Measurements from ENCODE around the gene ERO1A.
"Not testable (repeated sequence)": the region's sequence is repeated elsewhere in the genome, so short reads cannot be mapped to it uniquely, and the experiment has no call there.

ERO1A gene, protein sequence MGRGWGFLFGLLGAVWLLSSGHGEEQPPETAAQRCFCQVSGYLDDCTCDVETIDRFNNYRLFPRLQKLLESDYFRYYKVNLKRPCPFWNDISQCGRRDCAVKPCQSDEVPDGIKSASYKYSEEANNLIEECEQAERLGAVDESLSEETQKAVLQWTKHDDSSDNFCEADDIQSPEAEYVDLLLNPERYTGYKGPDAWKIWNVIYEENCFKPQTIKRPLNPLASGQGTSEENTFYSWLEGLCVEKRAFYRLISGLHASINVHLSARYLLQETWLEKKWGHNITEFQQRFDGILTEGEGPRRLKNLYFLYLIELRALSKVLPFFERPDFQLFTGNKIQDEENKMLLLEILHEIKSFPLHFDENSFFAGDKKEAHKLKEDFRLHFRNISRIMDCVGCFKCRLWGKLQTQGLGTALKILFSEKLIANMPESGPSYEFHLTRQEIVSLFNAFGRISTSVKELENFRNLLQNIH

DNA sequence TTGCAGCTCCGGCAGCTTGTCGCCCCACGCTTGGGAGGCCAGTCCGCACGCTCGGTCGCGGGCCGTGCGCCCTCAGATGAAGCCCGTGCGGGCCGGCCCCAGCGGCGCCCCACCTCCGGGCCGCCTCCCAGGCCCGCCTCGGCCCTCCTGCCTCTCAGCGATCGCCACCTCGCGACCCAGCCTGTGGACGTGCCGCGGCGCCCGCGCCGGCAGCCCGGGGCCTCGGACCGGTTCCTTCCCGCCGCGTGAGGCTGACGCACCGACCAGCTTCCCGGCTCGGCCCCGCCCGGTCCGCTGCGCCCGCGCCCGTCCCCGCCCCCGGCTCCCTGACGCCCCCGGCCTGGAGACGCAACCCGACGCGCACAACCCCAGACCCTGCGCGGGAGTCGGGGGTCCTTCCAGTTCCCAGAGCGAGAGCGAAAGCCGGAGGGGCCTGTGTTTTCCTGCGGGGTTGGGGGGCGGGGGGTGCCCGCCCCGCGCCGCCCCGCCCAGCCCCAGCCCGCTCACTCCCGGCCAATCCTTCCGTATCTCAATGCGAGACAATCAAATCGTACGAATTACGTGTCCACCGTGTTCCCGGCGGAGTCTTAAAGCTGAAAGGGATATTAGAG lies at the start of gene ERO1A:
Gene ERO1A (minus strand): TSS at position 78 of the 611 bp plus-strand sequence. CDS start 77 bp downstream, at position 1.
- peak; percentile 86 for DNase-seq

DNA sequence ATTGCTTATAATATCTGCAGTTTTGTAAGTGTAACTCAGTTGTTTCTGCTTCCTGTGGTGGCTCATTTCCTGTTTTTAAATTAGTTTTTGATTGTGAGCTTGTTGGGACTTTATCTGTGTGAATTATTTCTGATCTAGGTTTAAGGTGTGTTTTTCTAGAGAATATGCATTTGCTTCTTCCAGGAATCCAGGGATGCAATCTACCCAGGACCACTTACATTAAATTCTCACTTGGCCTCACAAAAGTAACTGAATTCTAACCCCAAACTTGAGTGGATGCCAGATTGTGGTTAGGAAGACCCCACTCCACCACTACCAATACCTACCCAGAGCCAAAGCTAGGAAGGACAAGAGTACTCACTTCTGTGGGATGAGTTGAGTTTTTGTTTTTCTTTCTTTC lies 46.5 kb upstream of the ERO1A start:
- DNase-seq: no peak

DNA sequence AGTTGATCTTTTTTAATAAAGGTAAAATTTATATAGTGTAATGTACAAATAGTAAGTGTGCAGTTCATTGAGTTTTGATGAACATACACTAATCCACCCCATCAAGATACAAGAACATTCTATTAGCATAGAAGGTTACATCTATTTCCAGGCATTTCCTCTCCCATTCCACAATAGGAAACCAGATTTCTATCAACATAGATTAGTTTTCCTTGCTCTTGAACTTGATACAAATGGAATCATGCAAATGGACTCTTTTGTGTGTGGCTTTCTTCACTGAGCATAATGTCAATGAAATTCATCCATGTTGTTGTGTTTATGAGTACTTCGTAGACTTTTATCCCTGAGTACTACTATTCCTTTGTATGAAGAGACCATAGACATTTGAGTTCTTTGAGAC lies 45.4 kb upstream of the ERO1A start:
- DNase-seq: no peak

DNA sequence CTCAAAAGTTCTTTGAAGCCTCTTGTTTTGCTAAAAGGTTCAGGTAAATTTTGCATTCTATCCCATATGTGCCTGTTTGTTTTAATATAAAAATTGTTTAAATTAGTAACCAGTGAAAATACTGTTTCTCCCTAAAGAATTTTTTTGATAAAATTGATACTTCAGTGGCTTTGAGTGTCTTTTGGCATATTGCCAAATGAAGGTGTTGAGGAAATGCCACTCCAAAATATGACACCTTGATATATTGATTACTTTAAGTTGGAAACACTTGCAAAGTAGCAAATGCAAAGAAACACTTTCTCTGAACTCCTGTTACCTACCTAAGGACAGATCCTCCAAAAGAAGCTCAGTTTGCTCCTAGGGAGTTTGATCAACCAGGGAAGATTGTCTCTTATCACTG lies 43.1 kb upstream of the ERO1A start:
- DNase-seq: no peak

DNA sequence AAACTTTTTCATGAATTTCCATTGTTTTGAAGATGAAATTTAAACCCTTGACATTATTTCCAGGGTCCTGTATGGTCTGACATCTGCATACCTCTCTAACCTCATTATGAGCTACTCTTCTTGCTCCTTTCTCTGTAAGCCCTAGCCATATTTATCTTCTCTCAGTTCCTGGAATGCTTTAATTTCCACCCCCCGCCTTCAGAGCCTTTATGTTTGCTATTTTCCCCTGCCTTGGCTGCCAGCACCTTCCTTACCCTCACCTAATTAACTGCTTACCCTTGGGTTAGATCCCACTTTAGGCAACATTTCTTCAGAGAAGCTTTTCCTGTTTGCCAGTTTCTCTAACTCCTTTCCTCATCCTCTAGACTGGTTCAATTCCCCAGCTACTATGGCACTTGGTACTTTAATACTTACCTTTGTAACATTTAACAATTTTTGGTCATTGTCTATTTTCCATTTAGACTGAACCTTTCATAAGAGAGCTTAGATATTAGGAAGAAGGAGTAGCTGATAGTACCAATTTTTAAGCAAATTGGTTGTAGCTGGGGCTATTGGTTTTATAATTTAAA lies 40.6 kb upstream of the ERO1A start:
- no peak for DNase-seq

DNA sequence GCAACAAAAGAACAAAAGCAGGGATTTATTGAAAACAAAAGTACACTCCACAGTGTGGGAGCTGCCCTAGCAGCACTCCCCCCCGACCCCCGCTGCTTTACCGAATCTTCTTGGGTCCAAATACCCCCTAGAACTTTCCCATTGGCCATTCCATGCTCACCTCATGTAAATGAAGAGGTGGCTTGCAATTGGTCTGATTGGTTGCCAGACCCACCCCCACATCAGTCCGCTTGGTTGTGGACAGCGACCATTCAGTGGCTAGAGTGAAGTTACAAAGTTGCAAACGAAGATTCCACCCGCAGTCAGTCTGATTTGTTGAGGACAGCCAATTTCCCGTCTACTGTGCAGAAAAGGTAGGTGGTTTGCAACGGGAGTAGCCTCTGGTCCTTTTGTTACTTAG lies 38.5 kb upstream of the ERO1A start:
- DNase-seq: no peak

DNA sequence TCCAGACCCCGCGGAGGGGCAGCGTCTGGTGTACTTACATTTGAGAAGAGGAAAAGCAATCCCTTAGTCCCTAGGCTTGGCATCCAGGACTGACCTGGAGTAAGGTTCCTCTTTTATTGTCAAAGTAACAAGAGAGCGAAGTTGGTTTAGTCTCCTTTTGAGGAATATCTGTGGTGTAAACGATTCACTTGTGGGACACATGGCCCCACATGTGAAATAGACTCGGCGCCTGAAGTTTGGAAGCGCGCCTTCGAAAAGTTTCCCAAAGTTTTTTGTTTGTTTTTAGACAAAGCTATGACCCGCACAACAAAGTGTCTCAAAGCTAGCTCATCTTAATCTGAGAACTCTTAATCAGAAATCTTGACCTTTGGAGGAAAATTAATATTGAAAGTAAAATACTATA lies 35.4 kb upstream of the ERO1A start:
- DNase-seq: no peak

DNA sequence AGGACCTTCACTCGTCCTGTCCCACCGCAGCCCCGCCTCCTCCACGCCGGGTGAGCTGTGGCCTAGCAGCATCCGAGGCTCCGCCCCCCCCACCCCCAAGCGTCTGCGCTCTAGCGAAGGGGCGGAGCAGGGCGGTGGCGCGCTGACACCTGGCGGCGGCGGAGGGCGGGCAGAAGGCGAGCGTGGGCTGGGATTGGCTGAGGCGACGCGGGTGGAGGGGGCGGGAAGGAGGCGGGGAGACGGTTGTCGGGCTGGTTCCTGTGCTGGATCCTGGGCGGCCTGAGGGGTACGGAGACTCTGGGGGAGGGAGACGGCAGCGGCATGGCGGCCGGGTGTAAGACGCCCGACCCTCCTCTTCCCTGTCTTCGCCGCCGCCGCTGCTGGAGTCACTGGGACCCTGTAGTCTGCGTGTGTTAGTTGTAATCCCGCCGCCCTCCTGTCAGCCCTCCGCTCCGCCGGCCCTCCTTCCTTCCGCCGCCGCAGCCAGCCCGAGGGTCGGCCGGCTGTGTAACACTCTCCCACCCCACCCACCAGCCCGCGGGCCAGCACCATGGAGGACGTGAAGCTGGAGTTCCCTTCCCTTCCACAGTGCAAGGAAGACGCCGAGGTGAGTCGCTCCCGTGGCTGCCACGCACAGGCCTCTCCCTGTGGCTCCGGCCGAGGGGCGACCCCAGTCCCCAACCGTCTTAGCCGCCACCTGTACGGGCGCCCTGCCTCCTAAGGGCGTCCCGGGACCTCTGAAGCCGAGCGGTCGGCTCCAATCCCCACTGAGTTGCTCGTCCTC lies 34.8 kb upstream of the ERO1A start, which contains the start of gene STYX:
Gene STYX (plus strand): TSS at position 242 of the 784 bp plus-strand sequence. CDS start 309 bp downstream, at position 551.
- peak; percentile 99 for DNase-seq

DNA sequence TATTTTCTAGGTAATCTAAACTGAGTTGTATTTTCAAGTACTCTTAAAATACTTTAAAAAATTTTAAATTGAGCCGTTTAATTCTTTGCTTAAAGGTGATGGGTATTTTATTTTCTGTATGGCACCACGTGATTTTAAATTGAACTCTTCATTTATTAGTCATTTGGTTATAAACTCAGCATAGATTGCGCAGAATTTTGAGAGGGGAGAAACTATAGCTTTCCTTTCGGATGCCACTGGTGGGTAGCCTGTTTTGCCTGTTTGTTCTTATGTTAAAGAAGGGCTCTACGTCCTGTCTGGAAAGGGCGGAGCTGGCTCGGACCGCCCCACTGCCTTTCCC lies 34.2 kb upstream of the ERO1A start:
- no peak for DNase-seq

DNA sequence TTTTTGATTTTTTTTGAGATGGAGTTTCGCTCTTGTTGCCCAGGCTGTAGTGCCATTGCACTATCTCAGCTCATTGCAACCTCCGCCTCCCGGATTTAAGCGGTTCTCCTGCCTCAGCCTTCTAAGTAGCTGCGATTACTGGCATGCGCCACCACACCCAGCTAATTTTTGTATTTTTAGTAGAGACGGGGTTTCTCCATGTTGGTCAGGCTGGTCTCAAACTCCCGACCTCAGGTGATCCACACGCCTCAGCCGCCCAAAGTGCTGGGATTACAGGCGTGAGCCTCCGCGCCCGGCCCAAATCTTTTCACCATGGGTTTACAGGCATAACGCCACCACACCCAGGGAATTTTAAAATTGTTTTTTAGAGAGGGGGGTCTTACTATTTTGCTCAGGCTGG lies 33.7 kb upstream of the ERO1A start:
- DNase-seq: not testable (repeated sequence)

DNA sequence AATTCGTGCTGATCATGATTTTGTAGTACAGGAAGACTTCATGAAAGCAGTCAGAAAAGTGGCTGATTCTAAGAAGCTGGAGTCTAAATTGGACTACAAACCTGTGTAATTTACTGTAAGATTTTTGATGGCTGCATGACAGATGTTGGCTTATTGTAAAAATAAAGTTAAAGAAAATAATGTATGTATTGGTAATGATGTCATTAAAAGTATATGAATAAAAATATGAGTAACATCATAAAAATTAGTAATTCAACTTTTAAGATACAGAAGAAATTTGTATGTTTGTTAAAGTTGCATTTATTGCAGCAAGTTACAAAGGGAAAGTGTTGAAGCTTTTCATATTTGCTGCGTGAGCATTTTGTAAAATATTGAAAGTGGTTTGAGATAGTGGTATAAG lies 32.2 kb upstream of the ERO1A start:
- not testable (repeated sequence) for DNase-seq

DNA sequence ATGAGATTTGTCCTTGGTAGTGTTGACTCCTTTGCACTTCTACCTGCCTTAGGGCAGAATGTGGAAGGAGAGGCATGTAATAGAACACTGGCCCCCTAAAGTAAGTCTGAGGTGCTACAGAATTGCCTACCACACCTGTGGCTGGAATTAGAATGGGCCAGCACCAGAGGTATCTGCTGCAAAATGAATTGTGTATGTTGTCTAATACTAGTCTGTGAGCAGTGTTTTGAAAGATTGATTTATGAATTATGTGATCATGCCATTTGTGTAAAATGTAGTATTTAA lies 28.9 kb upstream of the ERO1A start:
- DNase-seq: no peak

DNA sequence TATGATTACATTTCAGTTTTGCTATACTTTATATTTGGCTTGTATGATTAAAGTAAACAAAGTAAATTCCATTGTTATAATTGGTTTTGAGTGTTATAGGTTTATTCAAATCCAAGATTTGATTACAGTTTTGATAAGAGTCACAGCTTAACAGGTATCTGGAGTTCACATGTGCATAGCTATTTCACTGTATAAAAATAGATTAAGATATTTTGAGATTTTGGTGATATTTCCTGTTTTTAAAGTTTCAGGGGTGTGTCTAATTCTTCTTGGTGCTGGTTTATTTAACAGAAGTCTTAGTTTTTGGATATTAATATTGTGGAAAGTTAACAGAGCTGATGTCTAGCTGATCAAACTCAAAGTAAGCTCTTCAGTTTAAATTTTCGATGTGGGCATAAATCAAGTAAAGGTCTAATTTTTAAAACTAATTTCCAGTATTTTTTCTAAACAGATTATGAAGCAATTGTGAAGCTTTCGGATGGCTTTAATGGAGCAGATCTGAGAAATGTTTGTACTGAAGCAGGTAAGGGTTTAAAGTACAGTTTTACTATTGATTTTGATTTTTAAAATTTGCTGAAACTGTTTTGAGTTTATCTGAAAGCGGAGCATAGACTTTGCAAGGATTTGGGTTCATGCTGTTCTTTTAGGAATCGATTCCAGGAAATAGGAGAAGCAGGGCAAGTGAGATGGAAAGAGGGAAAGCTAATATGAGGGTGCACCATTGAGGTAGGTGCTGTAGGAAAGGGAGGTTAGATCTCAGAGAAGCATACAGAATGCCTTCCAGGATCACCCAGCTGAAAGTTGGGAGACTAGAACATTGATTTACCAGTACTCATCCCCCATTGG lies 28.4 kb upstream of the ERO1A start:
- DNase-seq: no peak

DNA sequence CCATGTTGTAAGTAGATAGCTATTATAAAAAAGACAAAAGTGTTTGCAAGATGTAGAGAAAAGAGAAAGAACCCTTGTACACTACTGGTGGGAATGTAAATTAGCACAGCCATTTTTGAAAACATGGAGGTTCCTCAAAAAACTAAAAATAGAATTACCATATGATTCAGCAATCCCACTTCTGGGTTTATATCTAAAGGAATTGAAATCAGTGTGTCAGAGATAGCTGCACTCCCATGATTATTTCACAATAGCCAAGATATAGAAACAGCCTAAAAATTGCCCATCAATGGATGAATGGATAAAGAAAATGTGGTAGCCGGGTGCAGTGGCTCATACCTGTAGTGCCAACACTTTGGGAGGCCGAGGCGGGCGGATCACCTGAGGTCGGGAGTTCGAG lies 20.8 kb upstream of the ERO1A start:
- no peak for DNase-seq

DNA sequence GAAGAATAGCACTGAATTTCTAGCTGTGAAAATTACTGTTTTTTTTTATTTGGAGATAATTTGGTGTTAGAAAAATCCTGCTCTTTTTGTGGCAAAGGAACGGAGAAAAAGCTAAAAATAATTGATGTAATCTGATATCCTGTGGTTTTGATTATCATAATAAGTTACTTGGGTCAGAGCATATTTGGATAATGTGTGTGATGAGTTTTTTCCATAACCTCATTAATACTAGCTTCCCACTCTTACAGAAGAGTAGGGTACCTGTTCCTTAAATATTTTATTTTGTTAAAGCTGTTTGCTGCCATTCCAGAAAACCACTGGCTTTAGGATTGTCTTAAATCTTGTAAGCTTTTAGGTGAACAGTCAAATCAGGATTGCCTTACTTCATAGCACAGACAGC lies 16.3 kb upstream of the ERO1A start:
- DNase-seq: no peak

DNA sequence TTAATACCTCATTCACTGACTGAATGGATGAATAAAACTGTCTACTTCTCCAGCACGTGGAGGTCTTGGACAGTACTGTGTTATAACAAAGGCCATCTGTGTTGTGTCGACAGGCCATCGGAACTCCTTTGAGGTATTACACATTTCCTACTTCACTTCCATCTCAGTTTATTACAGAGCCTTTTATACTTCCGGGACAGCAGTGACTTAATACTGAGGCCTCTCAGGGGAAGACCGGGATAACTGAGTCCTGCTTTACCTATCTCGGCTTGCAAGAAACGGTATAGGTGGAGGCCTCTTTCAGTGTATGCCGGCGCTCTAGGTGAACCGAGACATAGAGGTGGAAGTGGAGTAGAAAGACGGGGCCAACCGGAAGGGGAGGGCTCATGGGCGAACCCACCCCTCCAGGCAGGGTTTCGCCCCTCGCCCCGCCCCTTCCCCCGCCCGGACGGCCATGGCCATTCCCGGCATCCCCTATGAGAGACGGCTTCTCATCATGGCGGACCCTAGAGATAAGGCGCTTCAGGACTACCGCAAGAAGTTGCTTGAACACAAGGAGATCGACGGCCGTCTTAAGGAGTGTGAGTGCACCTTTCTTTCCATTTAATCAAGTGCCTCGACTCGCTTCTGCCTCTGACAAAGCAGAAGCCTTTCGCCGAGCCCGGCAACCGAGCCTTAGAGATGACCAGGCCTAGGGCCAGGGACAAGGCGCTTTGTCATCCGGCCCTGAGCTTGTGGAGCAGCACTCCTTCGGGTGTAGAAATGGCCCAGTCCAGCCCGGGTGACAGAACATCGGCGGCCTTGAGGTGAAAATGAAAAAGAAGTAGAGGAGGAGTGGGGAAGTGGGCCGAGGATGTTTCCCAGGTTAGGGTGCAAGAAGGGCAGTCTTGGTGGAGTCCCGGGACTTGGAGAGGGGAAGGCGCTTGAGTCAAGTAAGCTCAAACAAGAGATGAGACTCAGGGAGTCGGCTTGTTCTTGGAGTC lies 11.7 kb upstream of the ERO1A start, which contains the start of gene PSMC6:
Gene PSMC6 (plus strand): TSS at position 477 of the 983 bp plus-strand sequence. CDS start 20 bp downstream, at position 497.
- DNase-seq: peak; percentile 97

DNA sequence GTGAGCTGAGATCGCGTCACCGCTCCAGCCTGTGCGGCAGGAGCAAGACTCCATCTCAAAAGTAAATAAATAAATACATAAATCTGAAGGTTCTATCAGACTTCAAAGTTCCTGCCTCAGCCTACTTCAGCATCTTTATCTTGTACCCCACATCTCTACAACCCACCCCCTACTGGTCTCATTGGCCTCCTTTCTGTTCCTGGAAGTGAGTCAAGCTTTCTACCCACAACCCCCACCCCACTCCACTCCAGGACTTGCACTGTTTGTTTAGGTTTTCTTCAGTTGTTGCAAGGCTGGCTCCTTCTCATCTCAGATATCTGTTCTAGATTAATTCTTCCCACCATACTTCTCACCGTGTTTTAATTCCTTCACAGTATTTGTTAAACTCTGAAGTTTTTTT lies 10.9 kb upstream of the ERO1A start:
- DNase-seq: no peak

DNA sequence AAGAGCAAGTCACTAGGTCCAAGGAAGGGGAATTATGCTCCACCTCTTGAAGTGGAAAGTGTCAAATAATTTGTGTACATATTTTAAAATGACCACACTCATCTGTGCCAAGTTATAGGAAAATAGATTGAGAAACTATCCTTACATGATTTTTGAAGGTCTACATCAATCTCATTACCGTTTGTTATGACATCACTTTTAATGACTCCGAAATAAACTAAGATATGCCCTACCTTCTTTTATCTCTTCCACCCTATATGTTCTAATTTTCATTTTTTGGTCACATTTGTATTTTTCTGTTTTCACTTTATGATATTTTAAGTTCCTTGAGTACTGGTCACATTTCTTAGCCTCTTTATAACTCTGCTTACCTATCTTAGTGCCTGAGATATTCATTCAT lies 8.3 kb upstream of the ERO1A start:
- DNase-seq: no peak

DNA sequence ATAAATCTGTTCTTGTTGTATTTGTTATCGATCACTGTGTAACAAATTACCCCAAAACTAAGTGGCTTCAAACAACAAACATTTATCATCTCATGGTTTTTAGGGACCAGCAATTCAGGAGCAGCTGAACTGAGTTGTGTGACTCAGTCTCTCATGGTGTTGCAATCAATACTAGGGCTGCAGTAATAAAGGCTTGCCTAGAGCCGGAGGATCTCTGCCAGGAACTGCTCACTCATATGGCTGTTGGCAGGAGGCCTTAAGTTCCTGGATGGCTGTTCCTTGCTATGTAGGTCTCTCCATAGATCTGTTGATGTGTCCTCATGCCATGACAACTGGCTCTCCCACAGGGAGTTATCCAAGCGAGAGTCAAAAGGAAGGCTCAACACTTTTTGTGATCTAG lies 7.9 kb upstream of the ERO1A start:
- no peak for DNase-seq

DNA sequence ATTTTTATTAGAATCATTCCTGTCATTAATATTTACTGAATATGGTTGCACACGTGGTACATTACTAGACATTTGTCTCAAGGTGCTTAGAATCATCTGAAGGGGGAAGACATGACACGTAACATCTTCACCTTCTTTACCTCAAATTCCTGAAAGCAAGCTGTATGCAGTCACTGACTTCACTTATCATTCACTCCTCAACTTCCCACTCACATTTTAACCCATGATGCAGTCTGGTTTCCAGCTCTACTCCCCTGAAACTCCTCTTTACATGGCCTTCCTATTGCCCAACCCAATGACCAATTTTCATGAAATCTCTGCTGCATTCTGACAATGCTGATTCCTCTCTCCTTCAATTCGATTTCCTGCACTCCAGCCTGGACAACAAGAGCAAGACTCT lies 5.9 kb upstream of the ERO1A start:
- DNase-seq: no peak

DNA sequence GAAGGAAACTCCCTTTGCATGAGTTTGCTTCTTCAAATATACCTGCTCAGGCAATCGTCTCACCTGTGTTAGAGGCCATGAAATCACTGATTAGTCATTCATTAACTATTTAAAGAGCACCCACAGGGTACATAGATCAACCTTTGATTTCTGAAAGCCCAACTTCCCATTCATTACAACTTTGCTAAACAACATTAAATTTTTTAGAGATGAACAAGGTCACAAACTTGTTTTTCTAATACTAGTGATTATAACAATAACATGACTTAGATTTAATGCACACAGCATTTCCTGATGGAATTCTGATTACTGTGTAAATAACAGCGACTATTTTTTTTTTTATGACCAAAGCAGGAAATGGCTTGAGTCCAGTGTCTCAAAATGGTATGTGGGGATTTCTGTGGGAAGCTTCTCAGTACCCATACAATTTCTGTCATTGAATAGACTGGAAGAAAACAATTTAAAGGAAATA lies 5.4 kb upstream of the ERO1A start:
- DNase-seq: no peak
